ENCODE results near the gene KLF13. TPM values are rescaled to one million over a fixed set of nuclear protein-coding genes. Genes with fewer than 3 reads are reported as not detected.

The KLF13 gene
- total and polyA plus RNA-seq, 2 experiments from 2014 or later = 23.5 to 28.6 TPM

DNA sequence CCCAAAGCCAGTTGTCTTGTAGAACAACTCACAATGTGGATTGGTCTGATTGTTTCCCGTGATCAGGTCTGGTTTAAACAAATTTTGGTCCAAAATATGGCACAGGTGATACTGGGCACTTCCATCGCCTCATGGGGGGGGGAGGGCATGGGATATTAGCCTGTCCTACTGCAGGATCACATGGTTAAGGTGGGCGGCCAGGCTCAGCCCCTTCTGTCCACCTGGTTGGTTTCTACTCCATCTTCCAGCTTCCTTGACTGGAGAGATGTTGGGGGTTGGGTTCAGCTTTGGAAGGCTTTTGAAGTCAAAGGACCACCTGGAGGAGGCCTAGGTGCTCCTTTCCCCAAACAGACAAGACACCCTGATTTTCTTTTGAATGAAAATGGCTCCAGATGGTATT lies 7.2 kb downstream of the KLF13 start:
- H3K4me1 Mint-ChIP-seq = peaks cover 59% of the 10 kb centered on the region
- H3K4me3 ChIP-seq = no peak overlapping the region
- no peak for TF ChIP-seq POLR2AphosphoS5 (IDR thresholded peaks at IDR 0.05; ENCODE audit: low read depth)
- no peak for TF ChIP-seq EZH2 (IDR thresholded peaks at IDR 0.05; ENCODE audit: low read depth, unreplicated experiment)
- TF ChIP-seq JUNB (IDR thresholded peaks at IDR 0.05; ENCODE audit: unreplicated experiment) = no peak
- TF ChIP-seq ZNF114 (CRISPR knock-in tag; IDR thresholded peaks at IDR 0.05) = no peak
- no peak for TF ChIP-seq NANOG (IDR thresholded peaks at IDR 0.05; ENCODE audit: borderline replicate concordance)
- no peak for TF ChIP-seq EZH2phosphoT487 (IDR thresholded peaks at IDR 0.05; ENCODE audit: unreplicated experiment)
- TF ChIP-seq, protein P1, sequence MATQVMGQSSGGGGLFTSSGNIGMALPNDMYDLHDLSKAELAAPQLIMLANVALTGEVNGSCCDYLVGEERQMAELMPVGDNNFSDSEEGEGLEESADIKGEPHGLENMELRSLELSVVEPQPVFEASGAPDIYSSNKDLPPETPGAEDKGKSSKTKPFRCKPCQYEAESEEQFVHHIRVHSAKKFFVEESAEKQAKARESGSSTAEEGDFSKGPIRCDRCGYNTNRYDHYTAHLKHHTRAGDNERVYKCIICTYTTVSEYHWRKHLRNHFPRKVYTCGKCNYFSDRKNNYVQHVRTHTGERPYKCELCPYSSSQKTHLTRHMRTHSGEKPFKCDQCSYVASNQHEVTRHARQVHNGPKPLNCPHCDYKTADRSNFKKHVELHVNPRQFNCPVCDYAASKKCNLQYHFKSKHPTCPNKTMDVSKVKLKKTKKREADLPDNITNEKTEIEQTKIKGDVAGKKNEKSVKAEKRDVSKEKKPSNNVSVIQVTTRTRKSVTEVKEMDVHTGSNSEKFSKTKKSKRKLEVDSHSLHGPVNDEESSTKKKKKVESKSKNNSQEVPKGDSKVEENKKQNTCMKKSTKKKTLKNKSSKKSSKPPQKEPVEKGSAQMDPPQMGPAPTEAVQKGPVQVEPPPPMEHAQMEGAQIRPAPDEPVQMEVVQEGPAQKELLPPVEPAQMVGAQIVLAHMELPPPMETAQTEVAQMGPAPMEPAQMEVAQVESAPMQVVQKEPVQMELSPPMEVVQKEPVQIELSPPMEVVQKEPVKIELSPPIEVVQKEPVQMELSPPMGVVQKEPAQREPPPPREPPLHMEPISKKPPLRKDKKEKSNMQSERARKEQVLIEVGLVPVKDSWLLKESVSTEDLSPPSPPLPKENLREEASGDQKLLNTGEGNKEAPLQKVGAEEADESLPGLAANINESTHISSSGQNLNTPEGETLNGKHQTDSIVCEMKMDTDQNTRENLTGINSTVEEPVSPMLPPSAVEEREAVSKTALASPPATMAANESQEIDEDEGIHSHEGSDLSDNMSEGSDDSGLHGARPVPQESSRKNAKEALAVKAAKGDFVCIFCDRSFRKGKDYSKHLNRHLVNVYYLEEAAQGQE (IDR thresholded peaks at IDR 0.05; ENCODE audit: unreplicated experiment) = no peak
- TF ChIP-seq, protein P2, sequence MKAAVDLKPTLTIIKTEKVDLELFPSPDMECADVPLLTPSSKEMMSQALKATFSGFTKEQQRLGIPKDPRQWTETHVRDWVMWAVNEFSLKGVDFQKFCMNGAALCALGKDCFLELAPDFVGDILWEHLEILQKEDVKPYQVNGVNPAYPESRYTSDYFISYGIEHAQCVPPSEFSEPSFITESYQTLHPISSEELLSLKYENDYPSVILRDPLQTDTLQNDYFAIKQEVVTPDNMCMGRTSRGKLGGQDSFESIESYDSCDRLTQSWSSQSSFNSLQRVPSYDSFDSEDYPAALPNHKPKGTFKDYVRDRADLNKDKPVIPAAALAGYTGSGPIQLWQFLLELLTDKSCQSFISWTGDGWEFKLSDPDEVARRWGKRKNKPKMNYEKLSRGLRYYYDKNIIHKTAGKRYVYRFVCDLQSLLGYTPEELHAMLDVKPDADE (IDR thresholded peaks at IDR 0.05) = no peak
- no peak for TF ChIP-seq ZNF331 (CRISPR knock-in tag; IDR thresholded peaks at IDR 0.05; ENCODE audit: low read depth)
- TF ChIP-seq, protein P3, sequence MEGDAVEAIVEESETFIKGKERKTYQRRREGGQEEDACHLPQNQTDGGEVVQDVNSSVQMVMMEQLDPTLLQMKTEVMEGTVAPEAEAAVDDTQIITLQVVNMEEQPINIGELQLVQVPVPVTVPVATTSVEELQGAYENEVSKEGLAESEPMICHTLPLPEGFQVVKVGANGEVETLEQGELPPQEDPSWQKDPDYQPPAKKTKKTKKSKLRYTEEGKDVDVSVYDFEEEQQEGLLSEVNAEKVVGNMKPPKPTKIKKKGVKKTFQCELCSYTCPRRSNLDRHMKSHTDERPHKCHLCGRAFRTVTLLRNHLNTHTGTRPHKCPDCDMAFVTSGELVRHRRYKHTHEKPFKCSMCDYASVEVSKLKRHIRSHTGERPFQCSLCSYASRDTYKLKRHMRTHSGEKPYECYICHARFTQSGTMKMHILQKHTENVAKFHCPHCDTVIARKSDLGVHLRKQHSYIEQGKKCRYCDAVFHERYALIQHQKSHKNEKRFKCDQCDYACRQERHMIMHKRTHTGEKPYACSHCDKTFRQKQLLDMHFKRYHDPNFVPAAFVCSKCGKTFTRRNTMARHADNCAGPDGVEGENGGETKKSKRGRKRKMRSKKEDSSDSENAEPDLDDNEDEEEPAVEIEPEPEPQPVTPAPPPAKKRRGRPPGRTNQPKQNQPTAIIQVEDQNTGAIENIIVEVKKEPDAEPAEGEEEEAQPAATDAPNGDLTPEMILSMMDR (conservative IDR thresholded peaks at IDR 0.05; ENCODE audit: low read depth in 2 of 2) = no peak
- peaks cover 42% of the 10 kb centered on the region for H4K20me1 ChIP-seq (replicated peaks; ENCODE audit: insufficient read depth)
- ATAC-seq = no peak
- H2AFZ ChIP-seq = no peak overlapping the region
- no peak overlapping the region for H3K4me3 Mint-ChIP-seq
- H3K36me3 Mint-ChIP-seq (ENCODE audit: low read depth) = no peaks in the 10 kb centered on the region; the same call in 2 of the 3 replicates
- H3K79me2 ChIP-seq (replicated peaks; ENCODE audit: insufficient read depth) = peaks cover 95% of the 10 kb centered on the region
- H3K27ac Mint-ChIP-seq = no peak overlapping the region
- H3K9me2 ChIP-seq (ENCODE audit: insufficient read depth) = no peaks in the 10 kb centered on the region
- no peaks in the 10 kb centered on the region; the same call in 1 of the 3 replicates for H3K9me3 Mint-ChIP-seq
- H3F3A ChIP-seq (replicated peaks; ENCODE audit: low read depth) = no peaks in the 10 kb centered on the region
- H3K27ac ChIP-seq (ENCODE audit: low read depth) = no peak overlapping the region
- peaks cover 8% of the 10 kb centered on the region for H3K27me3 Mint-ChIP-seq (ENCODE audit: insufficient read depth, low read depth, poor library complexity)
- H3K36me3 ChIP-seq (ENCODE audit: insufficient read depth) = no peaks in the 10 kb centered on the region
- no peaks in the 10 kb centered on the region for H3K27me3 ChIP-seq (ENCODE audit: insufficient read depth)
- H3K4me1 ChIP-seq (ENCODE audit: insufficient read depth) = peaks cover 27% of the 10 kb centered on the region
- no peak for DNase-seq (ENCODE audit: low spot score)
- H3K4me2 ChIP-seq = no peak overlapping the region
